HG02610 (cell line): ENCODE results near the gene COX8A.

Source experiments
- ATAC-seq: cut with Tn5 transposase; IDR thresholded peaks from one replicate; pipeline ENCODE4 v1.9.1; 2021; ENCODE audit warnings: mild to moderate bottlenecking, moderate library complexity; ENCODE audit not compliant: unreplicated experiment

COX8A gene

DNA sequence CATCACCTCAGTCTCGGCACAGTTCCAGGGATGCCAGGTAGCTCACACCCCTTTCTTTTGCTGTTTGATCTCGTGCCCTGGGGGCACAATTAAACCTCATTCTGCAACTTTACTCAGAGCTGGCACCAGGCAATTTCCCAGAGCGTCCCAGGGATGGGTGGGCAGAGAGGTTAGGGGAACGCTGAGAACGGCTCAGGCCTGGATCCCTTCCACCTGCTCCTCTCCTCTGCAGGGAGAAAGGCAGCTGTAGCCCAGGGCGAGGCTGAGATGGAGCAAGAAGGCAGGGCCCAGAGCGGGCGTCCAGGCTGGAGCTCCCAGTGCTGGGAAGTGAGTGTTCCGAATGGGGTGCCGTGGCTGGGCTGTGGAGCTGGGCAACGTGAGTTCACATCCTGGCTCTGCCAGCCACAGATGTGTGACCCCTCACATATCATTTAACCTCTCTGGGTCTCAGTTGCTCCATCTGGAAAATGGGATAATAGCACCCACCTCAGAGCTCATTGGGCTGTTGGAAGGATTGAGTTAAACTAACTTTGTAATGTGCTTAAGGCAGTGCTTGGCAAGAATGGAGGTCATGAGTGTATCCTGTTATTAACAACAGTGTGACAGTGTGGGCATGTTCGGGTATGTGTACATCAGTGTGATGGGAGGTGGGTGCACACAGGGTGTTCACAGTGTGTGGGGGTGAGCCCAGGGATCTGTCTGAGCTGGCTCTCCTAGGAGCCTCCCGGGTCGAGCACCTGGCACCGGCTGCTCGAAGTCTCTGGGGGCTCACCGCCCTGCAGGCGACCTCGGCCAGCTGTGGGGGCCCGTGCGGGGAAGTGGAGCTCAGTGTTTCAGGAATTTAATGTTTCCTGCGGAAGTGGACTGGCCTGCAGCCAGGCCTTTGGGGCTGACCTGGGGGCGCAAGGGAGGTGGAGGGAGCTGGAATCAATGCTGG is 27.3 kb downstream of the COX8A start:
- ATAC-seq, result no peak

DNA sequence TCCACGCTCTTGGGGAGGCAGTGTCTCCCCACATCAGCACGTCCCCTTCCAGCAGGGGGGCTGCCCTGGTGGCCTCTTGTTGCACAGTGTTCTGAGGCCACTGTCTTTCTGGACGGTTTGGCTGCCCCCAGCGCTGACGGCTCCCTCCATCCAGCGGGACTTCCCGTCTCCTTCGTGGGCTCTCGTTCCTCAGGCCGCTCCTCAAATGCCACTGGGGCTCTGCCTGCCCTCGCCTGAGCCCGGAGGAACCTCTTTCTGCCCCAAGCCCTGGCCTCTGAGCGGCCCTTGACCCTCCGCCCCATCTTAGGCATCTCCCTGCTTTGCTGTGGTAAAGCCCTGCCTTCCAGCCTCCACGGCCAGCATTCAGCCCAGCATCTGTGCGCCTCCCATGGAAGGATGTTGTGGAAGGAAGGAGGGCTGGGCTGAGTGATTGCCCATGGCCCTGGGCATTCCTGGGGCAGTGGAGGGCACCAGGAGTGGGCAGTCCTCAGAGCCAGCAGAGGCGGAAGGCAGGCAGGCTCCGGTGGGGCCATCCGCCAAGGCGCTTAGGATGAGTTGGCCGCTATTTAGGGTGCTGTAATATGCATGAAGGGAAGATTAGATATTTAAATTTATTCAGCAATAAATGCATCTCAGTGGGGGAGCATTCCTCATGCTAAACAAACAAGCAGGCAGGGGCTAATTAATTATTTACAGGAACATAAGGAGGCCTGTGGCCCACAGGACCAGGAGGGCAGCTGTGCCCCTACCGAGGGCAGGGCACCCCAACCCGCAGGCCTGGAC is 29.6 kb downstream of the COX8A start:
- no peak for ATAC-seq

- ATAC-seq, result no peak
These were observed 30.2 kb downstream of the COX8A start for GRCh38 chr11:64004590-64004984.

DNA sequence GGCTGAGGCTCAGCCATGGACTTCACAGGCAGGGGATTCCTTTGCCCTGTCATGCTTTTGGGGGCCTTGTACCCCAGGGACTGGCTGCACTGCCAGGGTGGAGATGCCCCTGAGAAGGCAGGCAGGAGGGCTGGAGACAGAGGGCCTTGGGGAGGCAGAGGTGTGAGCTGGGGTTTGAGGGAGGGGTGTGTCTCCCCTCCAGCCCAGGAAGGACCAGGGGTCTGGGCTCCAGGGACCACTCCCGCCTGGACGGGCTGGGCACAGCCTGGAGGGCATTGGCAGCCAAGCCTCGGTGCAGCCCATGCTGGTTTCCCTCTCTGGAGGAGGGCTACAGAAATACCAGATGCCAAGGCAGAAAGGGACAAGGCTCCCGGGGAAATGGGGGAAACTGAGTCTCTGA is 31.3 kb downstream of the COX8A start:
- ATAC-seq, result no peak

DNA sequence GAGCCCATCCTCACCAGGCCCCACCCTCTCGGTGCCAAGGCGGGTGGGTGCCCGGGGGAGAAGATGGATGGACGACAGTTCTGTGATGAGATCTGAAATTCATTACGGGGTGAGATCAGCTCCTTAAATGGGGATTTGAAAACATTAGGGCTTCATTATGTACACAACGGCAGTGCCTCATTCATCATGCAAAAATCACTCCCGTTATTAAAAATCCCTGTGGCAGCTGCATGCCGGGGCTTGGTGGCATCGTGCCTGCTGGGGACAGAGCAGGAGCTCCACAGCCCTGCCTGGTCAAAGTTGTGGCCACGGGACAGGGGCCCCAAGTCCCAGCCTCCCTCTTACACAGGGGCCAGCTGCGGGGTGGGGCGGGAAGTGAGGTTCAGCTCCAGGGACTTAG is 32.0 kb downstream of the COX8A start:
- no peak for ATAC-seq

GRCh38 chr11:64007160-64007628 is 32.8 kb downstream of the COX8A start:
- no peak for ATAC-seq

DNA sequence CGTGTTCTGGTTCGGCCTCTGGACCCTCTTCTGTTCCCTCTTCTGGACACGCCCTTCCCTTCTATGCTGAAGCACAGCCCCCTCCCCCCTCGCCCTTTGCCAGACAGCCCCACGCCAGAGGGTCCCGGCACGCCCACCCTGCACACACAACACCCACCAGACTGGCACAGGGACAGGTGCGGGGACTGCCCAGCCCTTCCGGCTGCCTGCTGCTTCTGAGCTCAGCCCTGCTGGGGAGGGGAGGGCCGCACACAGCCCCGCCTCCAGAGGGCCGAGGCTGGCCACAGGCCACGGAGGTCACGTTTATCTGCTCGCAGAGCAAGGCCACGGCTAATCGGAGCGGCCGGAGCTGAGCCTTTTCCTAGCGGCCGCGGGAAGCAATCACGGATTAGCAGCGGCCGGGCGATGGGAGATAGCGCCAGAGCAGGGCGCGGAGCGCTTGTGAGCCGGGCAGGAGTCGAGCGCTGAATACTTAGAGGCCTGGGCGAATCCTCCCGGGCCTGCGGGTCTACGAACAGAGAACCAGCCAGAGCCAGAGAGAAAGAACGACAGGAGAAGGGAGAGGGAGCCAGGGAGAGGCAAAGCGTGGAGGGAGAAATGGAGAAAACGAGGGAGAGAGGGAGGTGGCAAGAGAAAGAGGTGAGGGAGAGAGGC is 33.3 kb downstream of the COX8A start:
- ATAC-seq, result no peak

DNA sequence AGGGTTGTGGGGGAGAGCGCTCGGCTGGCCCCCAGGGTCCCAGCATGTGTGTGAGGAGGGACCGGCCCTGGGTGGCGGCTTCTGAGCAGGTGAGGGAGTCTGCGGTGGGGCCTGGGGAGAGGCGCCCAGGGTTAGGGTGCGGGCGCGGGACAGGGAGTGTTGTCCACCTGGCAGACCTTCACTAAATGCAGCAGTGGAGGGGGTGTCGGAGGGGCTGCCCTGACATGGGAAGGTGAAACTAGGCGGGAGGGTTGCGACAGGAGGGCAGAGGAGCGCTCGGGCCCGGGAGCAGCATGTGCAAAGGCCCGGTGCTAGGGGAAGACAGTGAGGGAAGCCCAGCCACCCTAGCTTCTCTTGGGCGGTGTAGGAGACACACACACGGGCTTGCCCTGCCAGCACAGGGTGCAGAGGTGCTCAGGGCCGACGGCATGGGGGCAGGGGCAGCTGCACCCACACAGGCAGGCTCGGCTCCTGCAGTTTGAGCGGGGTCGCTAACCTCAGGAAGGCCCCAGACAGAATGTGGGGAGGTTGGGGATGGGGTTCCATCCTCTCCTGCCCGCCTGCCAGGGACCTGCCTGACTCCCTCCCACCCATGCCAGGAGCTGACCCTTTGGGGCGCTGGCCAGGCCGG is 34.0 kb downstream of the COX8A start:
- ATAC-seq, result no peak

- no peak for ATAC-seq
These were observed 34.7 kb downstream of the COX8A start for GRCh38 chr11:64008914-64009633.

DNA sequence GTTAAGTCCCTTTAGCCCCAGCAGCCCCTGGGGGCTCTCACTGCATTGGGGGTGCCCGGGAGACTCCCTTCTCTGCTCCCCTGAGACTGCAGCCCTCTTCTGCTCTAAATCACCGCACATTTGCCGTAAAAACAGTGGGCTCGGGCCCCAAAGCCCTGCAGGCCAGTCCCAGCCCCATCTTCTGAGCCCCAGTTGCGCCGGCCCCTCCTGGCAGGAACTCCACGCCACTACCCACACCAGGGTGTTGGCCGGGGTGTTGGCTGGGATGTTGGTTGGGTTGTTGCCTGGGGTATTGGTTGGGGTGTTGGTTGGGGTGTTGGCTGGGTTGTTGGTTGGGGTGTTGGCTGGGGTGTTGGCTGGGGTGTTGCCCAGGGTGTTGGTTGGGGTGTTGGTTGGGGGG is 35.3 kb downstream of the COX8A start:
- ATAC-seq, result no peak

DNA sequence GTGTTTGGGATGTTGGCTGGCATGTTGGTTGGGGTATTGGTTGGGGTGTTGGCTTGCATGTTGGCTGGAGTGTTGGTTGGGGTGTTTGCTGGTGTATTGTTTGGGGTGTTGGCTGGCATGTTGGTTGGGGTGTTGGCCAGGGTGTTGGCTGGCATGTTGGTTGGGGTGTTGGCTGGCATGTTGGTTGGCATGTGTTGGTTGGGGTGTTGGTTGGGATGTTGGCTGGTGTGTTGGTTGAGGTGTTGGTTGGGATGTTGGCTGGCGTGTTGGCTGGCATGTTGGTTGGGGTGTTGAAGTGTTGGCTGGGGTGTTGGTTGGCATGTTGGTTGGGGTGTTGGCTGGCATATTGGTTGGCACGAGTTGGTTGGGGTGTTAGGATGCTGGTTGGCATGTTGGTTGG is 36.4 kb downstream of the COX8A start:
- no peak for ATAC-seq

- no peak for ATAC-seq
These were observed 37.0 kb downstream of the COX8A start for GRCh38 chr11:64011371-64011770.

DNA sequence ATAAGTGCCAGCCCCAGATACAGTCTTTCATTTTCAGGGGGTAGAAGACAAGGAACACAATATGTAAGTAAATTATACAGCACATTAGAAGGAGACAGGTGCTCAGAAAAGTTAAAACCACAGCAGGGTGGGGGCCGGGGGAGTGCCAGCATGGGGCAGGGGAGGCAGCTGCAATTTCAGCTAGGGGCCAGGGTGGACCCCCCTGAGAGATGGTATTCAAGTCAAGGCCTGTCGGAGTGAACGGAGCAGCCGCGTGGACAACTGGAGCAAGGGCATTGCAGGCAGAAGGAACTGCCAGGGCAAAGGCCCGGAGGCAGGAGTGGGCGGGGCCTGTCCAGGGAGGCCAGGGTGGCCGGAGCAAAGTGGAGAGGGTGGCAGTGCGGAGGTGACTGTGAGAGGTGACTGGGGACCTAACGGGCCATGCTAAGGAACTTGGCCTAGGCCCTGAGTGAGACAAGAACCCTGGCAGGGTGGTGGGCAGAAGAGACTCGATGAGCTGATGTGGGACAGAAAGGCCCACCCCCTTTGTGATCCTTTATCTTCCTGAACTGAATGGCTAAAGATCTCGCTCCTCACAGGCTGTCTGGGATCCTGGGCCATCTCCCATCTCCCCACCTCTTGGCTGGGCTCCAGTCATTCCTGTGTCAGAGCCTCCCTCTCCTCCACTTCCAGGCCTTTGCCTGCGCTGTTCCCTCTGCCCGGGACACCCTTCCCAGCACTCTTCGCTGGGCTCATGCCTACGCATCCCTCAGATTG is 38.9 kb downstream of the COX8A start:
- no peak for ATAC-seq

GRCh38 chr11:64014356-64014755 is 39.9 kb downstream of the COX8A start:
- no peak for ATAC-seq

DNA sequence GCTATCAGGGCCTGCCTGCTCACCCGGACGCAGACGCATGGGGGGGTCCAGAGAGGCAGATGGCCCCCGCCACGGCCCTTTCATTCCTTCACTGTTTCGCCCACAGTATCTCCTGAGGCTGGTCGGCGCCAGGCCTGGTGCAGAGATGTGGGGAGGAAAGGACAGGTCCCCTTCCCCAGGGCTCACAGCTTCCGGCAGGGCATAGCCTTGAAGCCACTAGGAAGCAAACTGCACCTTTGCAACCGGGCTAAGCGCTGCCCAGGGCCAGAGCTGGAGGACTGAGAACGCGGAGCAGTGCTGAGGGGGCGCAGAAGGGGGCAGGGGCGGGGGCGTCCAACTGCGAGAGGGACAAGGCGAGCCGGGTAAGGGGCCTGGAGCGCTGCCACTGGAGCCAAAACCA is 41.1 kb downstream of the COX8A start:
- no peak for ATAC-seq

- ATAC-seq, result no peak
These were observed 41.8 kb downstream of the COX8A start for GRCh38 chr11:64015935-64016845.

GRCh38 chr11:64017945-64018224 is 43.5 kb downstream of the COX8A start:
- no peak for ATAC-seq

DNA sequence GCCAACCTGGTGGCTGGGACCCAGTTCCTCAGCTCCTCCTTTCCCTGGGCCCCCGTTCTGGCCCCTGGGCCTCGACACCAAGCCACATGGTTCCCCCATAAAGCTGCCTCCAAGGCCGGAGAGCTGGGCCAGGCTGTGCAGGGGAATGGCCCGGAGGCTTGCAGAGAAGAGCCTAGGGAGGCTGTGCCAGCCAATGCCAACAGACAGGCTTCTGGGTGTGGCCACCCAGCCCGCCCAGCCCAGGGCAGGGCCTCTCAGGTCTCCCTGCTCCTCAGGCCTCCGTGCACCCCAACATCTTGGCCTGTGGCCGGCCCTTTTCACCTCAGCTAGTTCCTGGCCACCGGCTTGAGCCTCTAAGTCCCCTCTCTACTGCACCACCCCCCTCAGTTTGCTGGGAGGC is 43.9 kb downstream of the COX8A start:
- no peak for ATAC-seq
